Immature natural killer cell (primary cell): ENCODE data around the gene MTNR1A. TPM values are rescaled to one million over a fixed set of nuclear protein-coding genes. Genes with fewer than 3 reads are reported as not detected.

Source experiments
- DNase-seq, 3 donors: peaks; one replicate each; pipeline ENCODE4 v3.0.0; 2022; ENCODE audit warnings: mixed read lengths in 1 of 3
- H3K27ac Mint-ChIP-seq, 6 donors: one replicate each; pipeline ENCODE4 v1.8.0; 2020; ENCODE audit warnings: mixed read lengths in 6 of 6, mild to moderate bottlenecking in 5 of 6, inconsistent platforms in 4 of 6, moderate library complexity in 3 of 6
- H3K27me3 Mint-ChIP-seq, 3 donors: one replicate each; pipeline ENCODE4 v1.8.0; 2020 to 2021; ENCODE audit warnings: low read depth in 3 of 3, mild to moderate bottlenecking in 3 of 3, mixed read lengths in 3 of 3, moderate library complexity in 3 of 3, inconsistent platforms in 1 of 3
- H3K36me3 Mint-ChIP-seq, 3 donors: one replicate each; pipeline ENCODE4 v1.8.0; 2020; ENCODE audit warnings: mixed read lengths in 3 of 3, inconsistent platforms in 2 of 3, mild to moderate bottlenecking in 2 of 3
- H3K4me1 Mint-ChIP-seq, 2 donors: one replicate each; pipeline ENCODE4 v1.8.0; 2020; ENCODE audit warnings: inconsistent platforms in 2 of 2, mild to moderate bottlenecking in 2 of 2, mixed read lengths in 2 of 2, moderate library complexity in 1 of 2
- H3K4me3 Mint-ChIP-seq, 5 donors: one replicate each; pipeline ENCODE4 v1.8.0; 2020; ENCODE audit warnings: mild to moderate bottlenecking in 5 of 5, mixed read lengths in 5 of 5, inconsistent platforms in 3 of 5, moderate library complexity in 3 of 5
- H3K9me3 Mint-ChIP-seq, 6 donors: one replicate each; pipeline ENCODE4 v1.8.0; 2020; ENCODE audit warnings: mild to moderate bottlenecking in 6 of 6, mixed read lengths in 6 of 6, inconsistent platforms in 4 of 6, moderate library complexity in 3 of 6
- polyA plus RNA-seq, 3 donors: library from polyadenylated mRNA; unstranded; fragments of 300-500 nt; fragmentation: Illumina TruSeq; gene quantifications; one replicate each; pipeline ENCODE4 v1.2.3, GENCODE V29; 2021

MTNR1A gene
- polyA plus RNA-seq, 3 donors from 2014 or later: not detected

GRCh38 chr4:186586205-186586604, 30.8 kb upstream of the MTNR1A start:
- peaks cover 0 to 9% (median 2%) of the 10 kb centered on the region in 6 donors for H3K9me3 Mint-ChIP-seq
- no peak overlapping the region for H3K4me3 Mint-ChIP-seq
- H3K27me3 Mint-ChIP-seq: peaks cover 0 to 4% (median 1%) of the 10 kb centered on the region in 3 donors
- no peak for DNase-seq
- H3K4me1 Mint-ChIP-seq: no peaks in the 10 kb centered on the region
- no peak overlapping the region for H3K27ac Mint-ChIP-seq
- H3K36me3 Mint-ChIP-seq: no peaks in the 10 kb centered on the region

DNA sequence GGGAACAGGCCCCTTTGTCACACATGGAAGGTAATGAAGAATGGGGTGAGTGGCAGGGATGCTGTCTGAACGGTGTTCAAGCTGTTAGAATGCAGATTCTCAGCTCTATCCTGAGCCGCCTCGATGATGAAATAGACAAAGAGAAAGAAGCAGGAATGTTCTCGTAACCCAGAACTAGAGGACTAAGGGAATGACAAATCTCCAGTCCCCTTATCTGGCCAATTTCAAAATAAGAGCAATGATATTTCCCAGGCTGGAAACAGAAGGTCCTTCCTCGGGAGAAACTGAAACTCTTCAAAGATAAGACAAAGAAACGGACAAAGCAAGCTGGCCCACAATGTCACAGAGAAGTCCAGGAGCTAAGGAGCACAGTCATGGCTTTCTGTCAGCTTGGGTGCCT, 29.5 kb upstream of the MTNR1A start:
- H3K4me1 Mint-ChIP-seq: no peaks in the 10 kb centered on the region
- H3K27ac Mint-ChIP-seq: no peak overlapping the region
- no peak overlapping the region for H3K4me3 Mint-ChIP-seq
- peaks cover 0 to 4% (median 1%) of the 10 kb centered on the region in 3 donors for H3K27me3 Mint-ChIP-seq
- no peak for DNase-seq
- peaks cover 0 to 9% (median 2%) of the 10 kb centered on the region in 6 donors for H3K9me3 Mint-ChIP-seq
- no peaks in the 10 kb centered on the region for H3K36me3 Mint-ChIP-seq

- H3K27ac Mint-ChIP-seq: no peak overlapping the region
- H3K36me3 Mint-ChIP-seq: no peaks in the 10 kb centered on the region
- no peak overlapping the region for H3K4me3 Mint-ChIP-seq
Measured at GRCh38 chr4:186581421-186581820, 26.1 kb upstream of the MTNR1A start.

GRCh38 chr4:186580669-186581068, 25.3 kb upstream of the MTNR1A start:
- Mint-ChIP-seq H3K9me3 (peaks cover 0 to 9% (median 4%) of the 10 kb centered on the region in 6 donors), H3K36me3 (no peaks in the 10 kb centered on the region), H3K27ac (no peak overlapping the region), H3K4me1 (no peaks in the 10 kb centered on the region), H3K27me3 (peaks cover 0 to 4% (median 1%) of the 10 kb centered on the region in 3 donors), H3K4me3 (no peak overlapping the region)
- no peak for DNase-seq

More at GRCh38 chr4:186581421-186581820, 26.1 kb upstream of the MTNR1A start:
- no peaks in the 10 kb centered on the region for H3K4me1 Mint-ChIP-seq
- H3K27me3 Mint-ChIP-seq: peaks cover 0 to 4% (median 1%) of the 10 kb centered on the region in 3 donors
- peaks cover 0 to 9% (median 2%) of the 10 kb centered on the region in 6 donors for H3K9me3 Mint-ChIP-seq
- no peak for DNase-seq

- peaks cover 0 to 2% (median 1%) of the 10 kb centered on the region in 3 donors for H3K27me3 Mint-ChIP-seq
- H3K36me3 Mint-ChIP-seq: no peaks in the 10 kb centered on the region
- H3K4me1 Mint-ChIP-seq: no peaks in the 10 kb centered on the region
- DNase-seq: no peak
- H3K9me3 Mint-ChIP-seq: peaks cover 0 to 2% (median 0%) of the 10 kb centered on the region in 6 donors
- H3K4me3 Mint-ChIP-seq: no peak overlapping the region
- H3K27ac Mint-ChIP-seq: no peak overlapping the region
Measured at GRCh38 chr4:186570193-186570996, 15.0 kb upstream of the MTNR1A start.

DNA sequence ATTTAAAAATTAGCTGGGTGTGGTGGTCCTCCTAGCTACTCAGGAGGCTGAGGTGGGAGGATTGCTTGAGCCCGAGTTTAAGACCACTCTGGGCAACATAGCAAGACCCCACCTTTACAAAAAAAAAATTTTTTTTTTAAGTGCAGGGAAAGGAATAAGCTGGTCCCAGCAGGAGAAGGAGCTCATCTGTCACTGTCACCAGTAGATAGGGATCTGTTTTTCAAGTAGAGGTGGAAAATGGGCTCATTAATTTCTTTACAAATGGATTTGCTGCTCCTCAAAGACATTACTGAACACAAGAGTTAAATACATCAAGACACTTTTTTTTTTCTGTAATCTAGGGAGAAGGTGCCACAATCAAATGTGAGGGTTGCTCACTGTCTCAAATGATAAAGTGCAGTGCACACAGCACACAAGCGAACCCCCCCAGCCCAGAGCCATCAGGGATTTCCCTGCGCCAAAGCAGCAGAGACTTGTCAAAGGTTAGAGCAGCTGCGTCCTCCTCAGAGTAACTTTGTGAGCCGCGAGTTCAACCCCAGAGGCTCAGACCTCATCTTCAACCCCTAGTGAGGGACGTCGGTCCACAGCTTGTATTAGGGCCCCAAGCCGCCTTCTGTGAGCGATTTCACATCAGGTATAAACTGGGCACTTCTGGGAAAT, 14.3 kb upstream of the MTNR1A start:
- Mint-ChIP-seq H3K4me3 (no peak overlapping the region), H3K27me3 (peaks cover 0 to 2% (median 1%) of the 10 kb centered on the region in 3 donors)

DNA sequence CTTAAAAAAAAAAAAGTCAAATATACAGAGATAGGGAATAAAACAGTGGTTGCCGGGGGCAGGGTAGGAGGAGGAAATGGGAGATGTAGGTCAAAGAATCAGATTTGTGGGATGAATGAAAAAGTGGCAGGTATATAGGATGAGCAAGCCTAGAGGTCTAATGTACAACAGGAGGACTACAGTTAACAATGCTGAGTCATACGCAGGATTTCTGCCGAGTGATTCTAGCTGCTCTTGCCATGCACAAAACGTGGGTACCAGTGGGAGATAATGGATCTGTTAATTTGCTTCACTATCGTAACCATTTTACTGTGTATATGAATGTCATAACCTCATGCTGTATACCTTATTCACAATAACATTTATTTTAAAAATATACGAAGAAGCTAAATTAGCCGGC, 10.7 kb upstream of the MTNR1A start:
- Mint-ChIP-seq H3K27me3 (peaks cover 0 to 2% (median 1%) of the 10 kb centered on the region in 3 donors), H3K36me3 (no peaks in the 10 kb centered on the region), H3K27ac (no peak overlapping the region), H3K4me1 (no peaks in the 10 kb centered on the region), H3K4me3 (no peak overlapping the region), H3K9me3 (peaks cover 0 to 2% (median 0%) of the 10 kb centered on the region in 6 donors)
- no peak for DNase-seq

More for the DNA sequence above, 14.3 kb upstream of the MTNR1A start:
- Mint-ChIP-seq H3K4me1 (no peaks in the 10 kb centered on the region), H3K36me3 (no peaks in the 10 kb centered on the region), H3K9me3 (peaks cover 0 to 2% (median 0%) of the 10 kb centered on the region in 6 donors), H3K27ac (no peak overlapping the region)
- no peak for DNase-seq

GRCh38 chr4:186563761-186564160, 8.4 kb upstream of the MTNR1A start:
- no peak overlapping the region for H3K4me3 Mint-ChIP-seq
- no peak overlapping the region for H3K27ac Mint-ChIP-seq

GRCh38 chr4:186561748-186562147, 6.4 kb upstream of the MTNR1A start:
- Mint-ChIP-seq H3K9me3 (peaks cover 0 to 2% (median 0%) of the 10 kb centered on the region in 6 donors), H3K36me3 (no peaks in the 10 kb centered on the region), H3K4me3 (no peak overlapping the region), H3K4me1 (no peaks in the 10 kb centered on the region), H3K27ac (no peak overlapping the region), H3K27me3 (no peaks in the 10 kb centered on the region)
- no peak for DNase-seq

More at GRCh38 chr4:186563761-186564160, 8.4 kb upstream of the MTNR1A start:
- DNase-seq: no peak
- H3K9me3 Mint-ChIP-seq: peaks cover 0 to 2% (median 0%) of the 10 kb centered on the region in 6 donors
- H3K36me3 Mint-ChIP-seq: no peaks in the 10 kb centered on the region
- H3K27me3 Mint-ChIP-seq: peaks cover 0 to 2% (median 1%) of the 10 kb centered on the region in 3 donors
- no peaks in the 10 kb centered on the region for H3K4me1 Mint-ChIP-seq

DNA sequence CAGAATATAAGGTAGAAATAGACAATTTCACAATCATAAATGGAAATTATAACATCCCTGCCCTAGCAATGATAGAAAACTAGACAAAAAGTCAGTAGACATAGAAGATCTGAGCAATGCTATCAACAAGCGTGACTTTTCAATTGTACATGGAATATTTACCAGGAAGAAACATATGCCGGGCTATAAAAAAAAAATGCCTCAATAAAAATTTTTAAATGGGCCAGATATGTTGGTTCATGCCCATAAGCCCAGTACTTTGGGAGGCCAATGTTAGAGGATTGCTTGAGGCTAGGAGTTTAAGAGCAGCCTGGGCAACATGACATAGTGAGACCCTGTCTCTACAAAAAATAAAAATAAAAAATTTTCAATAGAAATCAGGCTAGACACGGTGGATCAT, 5.3 kb upstream of the MTNR1A start:
- peaks cover 0 to 3% (median 3%) of the 10 kb centered on the region in 3 donors for H3K36me3 Mint-ChIP-seq
- H3K4me3 Mint-ChIP-seq: no peak overlapping the region
- H3K27me3 Mint-ChIP-seq: peaks cover 0 to 2% (median 2%) of the 10 kb centered on the region in 3 donors
- no peak for DNase-seq
- H3K9me3 Mint-ChIP-seq: peaks cover 0 to 6% (median 1%) of the 10 kb centered on the region in 6 donors
- H3K27ac Mint-ChIP-seq: no peak overlapping the region
- H3K4me1 Mint-ChIP-seq: no peaks in the 10 kb centered on the region

- Mint-ChIP-seq H3K4me3 (no peak overlapping the region), H3K27ac (no peak overlapping the region), H3K27me3 (peaks cover 4 to 8% (median 5%) of the 10 kb centered on the region in 3 donors), H3K9me3 (peaks cover 0 to 13% (median 3%) of the 10 kb centered on the region in 6 donors), H3K4me1 (no peaks in the 10 kb centered on the region), H3K36me3 (peaks cover 0 to 3% (median 3%) of the 10 kb centered on the region in 3 donors)
- no peak for DNase-seq
Measured at GRCh38 chr4:186557486-186557885, 2.1 kb upstream of the MTNR1A start.

- Mint-ChIP-seq H3K27ac (no peak overlapping the region), H3K4me3 (no peak overlapping the region), H3K27me3 (peaks cover 4 to 8% (median 5%) of the 10 kb centered on the region in 3 donors), H3K36me3 (peaks cover 0 to 3% (median 3%) of the 10 kb centered on the region in 3 donors), H3K9me3 (peaks cover 0 to 13% (median 3%) of the 10 kb centered on the region in 6 donors), H3K4me1 (no peaks in the 10 kb centered on the region)
- no peak for DNase-seq
Measured at GRCh38 chr4:186557061-186557460, 1.7 kb upstream of the MTNR1A start.

- DNase-seq: no peak
- H3K36me3 Mint-ChIP-seq: peaks cover 0 to 3% (median 3%) of the 10 kb centered on the region in 3 donors
- H3K27me3 Mint-ChIP-seq: peaks cover 4 to 8% (median 5%) of the 10 kb centered on the region in 3 donors
- no peaks in the 10 kb centered on the region for H3K4me1 Mint-ChIP-seq
- H3K4me3 Mint-ChIP-seq: no peak overlapping the region
- no peak overlapping the region for H3K27ac Mint-ChIP-seq
- H3K9me3 Mint-ChIP-seq: peaks cover 0 to 18% (median 4%) of the 10 kb centered on the region in 6 donors
Measured at GRCh38 chr4:186554539-186554913, 841 bp downstream of the MTNR1A start.

DNA sequence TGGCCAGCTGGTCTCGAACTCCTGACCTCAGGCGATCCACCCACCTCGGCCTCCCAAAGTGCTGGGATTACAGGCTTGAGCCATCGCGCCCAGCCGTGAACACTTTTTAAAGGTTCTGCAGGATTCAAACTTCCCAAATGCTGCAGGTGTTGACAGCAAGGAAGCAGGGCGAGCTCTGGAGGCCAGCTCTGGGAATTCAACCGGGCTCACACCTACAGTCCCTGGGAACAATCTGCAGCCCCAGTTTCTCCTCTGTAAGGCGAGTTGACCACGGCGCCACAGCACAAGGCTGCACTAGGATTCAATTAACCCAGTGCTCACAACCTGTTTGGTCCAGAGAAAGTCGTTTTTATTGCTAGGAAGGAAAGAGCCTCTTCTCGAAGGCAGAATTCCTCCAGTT, 1.6 kb downstream of the MTNR1A start:
- DNase-seq: no peak
- no peak overlapping the region for H3K27ac Mint-ChIP-seq
- peaks cover 0 to 18% (median 4%) of the 10 kb centered on the region in 6 donors for H3K9me3 Mint-ChIP-seq
- no peak overlapping the region for H3K4me3 Mint-ChIP-seq
- H3K4me1 Mint-ChIP-seq: no peaks in the 10 kb centered on the region
- peaks cover 4 to 8% (median 5%) of the 10 kb centered on the region in 3 donors for H3K27me3 Mint-ChIP-seq
- peaks cover 0 to 3% (median 3%) of the 10 kb centered on the region in 3 donors for H3K36me3 Mint-ChIP-seq
